H1 (cell line): Measurements from ENCODE around the gene C1orf52. TPM values are rescaled to one million over a fixed set of nuclear protein-coding genes. Genes with fewer than 3 reads are reported as not detected.

Source experiments
- CBX5 ChIP-seq: fragments of 300-800, 300-1000 bp; sonication (generic); IDR thresholded peaks from 2 replicates; pipeline ENCODE4 v1.7.1; 2016; ENCODE audit warnings: antibody characterized with exemption, low read length, low read depth
- CBX8 ChIP-seq: fragments of 300-800, 300-1000 bp; sonication (generic); IDR thresholded peaks from 2 replicates; pipeline ENCODE4 v1.7.1; 2016; ENCODE audit warnings: low read depth, low read length, borderline replicate concordance
- CHD7 ChIP-seq: fragments of 300-600 bp; sonication (generic); IDR thresholded peaks from 2 replicates; pipeline ENCODE4 v1.7.1; 2012; ENCODE audit warnings: low read length, moderate library complexity, mild to moderate bottlenecking, inconsistent platforms; ENCODE audit not compliant: insufficient replicate concordance
- GABPA ChIP-seq: IDR thresholded peaks from 2 replicates; pipeline ENCODE4 v1.6.1; 2011; ENCODE audit warnings: mild to moderate bottlenecking, low read length, moderate library complexity, borderline replicate concordance; ENCODE audit not compliant: insufficient read depth
- MAX ChIP-seq: IDR thresholded peaks from 2 replicates; pipeline ENCODE4 v1.6.1; 2012; ENCODE audit warnings: inconsistent platforms
- PHF8 ChIP-seq: fragments of 200-600 bp; sonication (generic); conservative IDR thresholded peaks from 2 replicates; pipeline ENCODE4 v1.7.1; 2012; ENCODE audit warnings: low read depth, mild to moderate bottlenecking, inconsistent platforms, low read length, moderate library complexity
- RAD21 ChIP-seq, 2 experiments: IDR thresholded peaks in 1 of 2; conservative IDR thresholded peaks in 1 of 2; 2 replicates each; pipeline ENCODE4 v1.6.1; 2011; ENCODE audit warnings: low read depth in 2 of 2, low read length in 2 of 2, improper control_type of control experiment in 1 of 2, inconsistent platforms in 1 of 2, mild to moderate bottlenecking in 1 of 2, moderate library complexity in 1 of 2
- TEAD4 ChIP-seq: IDR thresholded peaks from 2 replicates; pipeline ENCODE4 v1.6.1; 2012; ENCODE audit warnings: low read depth, low read length, inconsistent platforms, mixed read lengths
- YY1 ChIP-seq: IDR thresholded peaks from 2 replicates; pipeline ENCODE4 v1.6.1; 2011; ENCODE audit warnings: low read depth, mild to moderate bottlenecking, low read length
- polyA plus RNA-seq, 7 experiments: library from polyadenylated mRNA; depleted of rRNA in 3 of 7; stranded (reverse) in 5 of 7; unstranded in 2 of 7; fragments of >200 nt in 5 of 7; fragments of 200-250 nt in 2 of 7; gene quantifications; 1 replicate in 5 of 7; 2 replicates in 1 of 7; 4 replicates in 1 of 7; pipeline versions ENCODE4 v1.2.1 to v1.2.3, GENCODE V29; 2011 to 2013; ENCODE audit warnings: missing spikeins in 2 of 7, mixed read lengths in 2 of 7
- total RNA-seq: library from RNA; stranded (reverse); fragmentation: NEBNext Ultra II Directional; extraction: Animal tissue kit (Norgen Biotek cat#: 25700); gene quantifications from 2 replicates; pipeline ENCODE4 v1.2.1, GENCODE V29; 2021

Gene C1orf52
- total and polyA plus RNA-seq, 2 of the 8 experiments (the other 6 are each of a cell fraction or from before 2014, with no cell fraction given), result 29.2 to 39.1 TPM

- TF ChIP-seq CHD7 (no peak), CBX5 (no peak), RAD21 (IDR thresholded peaks at IDR 0.05 in 1 of 2, conservative IDR thresholded peaks at IDR 0.05 in 1 of 2; ENCODE audit: low read depth in 2 of 2, low read length in 2 of 2) (peak; percentile 99), MAX (peak; percentile 42; the same call in 1 of the 2 replicates), YY1 (peak; percentile 61), CBX8 (no peak), TEAD4 (peak; percentile 66; the same call in 1 of the 2 replicates), GABPA (no peak), PHF8 (no peak)
Observed at GRCh38 chr1:85307987-85308832, 48.7 kb upstream of the C1orf52 start (continued).
